DMS53 (cell line): Measurements from ENCODE around the gene SIGLEC7.

ENCODE experiments used
- DNase-seq: peaks from one replicate; lab custom pipeline; 2025; lab: John Stamatoyannopoulos, UW

SIGLEC7 gene

DNA sequence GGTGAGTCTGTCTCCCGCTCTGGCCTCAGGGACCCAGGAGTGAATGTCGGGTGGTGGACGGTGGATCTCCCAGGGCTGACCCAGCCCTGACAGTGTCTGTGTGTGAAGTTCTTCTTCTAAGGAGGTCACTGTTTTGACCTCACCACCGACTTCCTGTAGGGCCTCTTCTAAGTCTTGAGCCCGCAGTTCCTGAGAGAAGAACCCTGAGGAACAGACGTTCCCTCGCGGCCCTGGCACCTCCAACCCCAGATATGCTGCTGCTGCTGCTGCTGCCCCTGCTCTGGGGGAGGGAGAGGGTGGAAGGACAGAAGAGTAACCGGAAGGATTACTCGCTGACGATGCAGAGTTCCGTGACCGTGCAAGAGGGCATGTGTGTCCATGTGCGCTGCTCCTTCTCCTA, at the start of gene SIGLEC7:
Gene SIGLEC7 (plus strand): TSS at position 183 of the 400 bp plus-strand sequence. CDS start 69 bp downstream, at position 252.
- DNase-seq = no peak

DNA sequence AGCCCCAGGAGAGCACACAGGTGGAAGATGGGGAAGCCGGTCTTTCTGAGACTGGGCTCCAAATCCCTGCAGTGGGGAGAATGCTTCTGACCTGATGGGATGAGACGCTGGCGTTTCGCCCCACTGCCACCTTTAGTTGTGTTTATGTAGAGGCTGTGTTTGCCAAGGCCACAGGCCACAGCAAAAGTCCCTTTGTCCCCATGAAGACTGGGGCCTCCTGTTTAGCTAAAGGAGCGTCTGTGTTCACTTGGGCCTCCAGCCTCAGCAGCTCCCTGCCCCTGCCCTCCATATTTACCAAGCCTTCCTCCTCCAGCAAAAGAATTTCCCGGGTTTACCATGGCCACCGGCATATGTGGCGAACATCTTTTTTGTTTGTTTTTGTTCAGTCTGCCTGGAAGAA, 49.0 kb upstream of the SIGLEC7 start:
- peak; percentile 74 for DNase-seq

DNA sequence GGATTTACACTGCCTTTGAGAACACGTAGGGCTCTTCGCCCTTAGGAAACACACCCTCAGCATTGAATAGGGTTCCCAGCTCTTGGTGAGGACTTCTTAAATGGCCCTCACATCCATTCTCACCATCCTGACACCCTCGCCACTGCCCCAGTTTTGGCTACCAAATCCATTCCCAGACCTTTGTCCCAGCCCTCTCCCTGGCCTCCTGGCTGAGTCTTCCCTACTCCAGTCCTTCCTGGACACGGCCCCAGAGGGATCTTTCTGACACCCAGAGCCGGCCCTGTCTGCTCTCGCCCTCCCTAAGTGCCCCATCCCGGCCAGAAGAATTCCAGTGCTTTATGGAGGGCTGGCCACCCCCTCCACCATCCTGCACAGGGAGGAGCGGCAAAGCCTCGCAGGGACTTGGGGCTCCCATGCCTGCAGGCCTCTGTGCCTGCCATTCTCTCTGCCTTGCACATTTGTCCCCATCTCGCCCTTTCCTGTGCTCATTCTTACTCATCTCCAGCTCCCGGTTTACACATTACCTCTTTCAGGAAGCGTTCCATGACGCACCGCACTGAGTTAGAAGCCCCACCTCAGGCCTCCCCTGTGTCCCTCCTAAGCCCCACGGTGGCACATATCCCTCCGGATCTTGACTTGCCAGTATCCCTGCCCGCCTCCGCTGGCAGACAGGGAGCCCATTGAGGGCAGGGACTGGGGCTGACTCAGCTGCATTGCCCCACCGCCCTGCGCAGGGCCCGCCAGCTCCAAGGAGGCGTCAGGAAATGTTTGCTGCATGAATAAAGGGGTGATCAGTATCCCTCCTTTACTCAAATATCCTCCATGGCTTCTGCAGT, 48.4 kb upstream of the SIGLEC7 start:
- DNase-seq = peak; percentile 53

GRCh38 chr19:51094696-51095279, 47.3 kb upstream of the SIGLEC7 start:
- DNase-seq = peak; percentile 70

GRCh38 chr19:51096473-51097165, 45.5 kb upstream of the SIGLEC7 start:
- peak; percentile 51 for DNase-seq

GRCh38 chr19:51097166-51097738, 44.8 kb upstream of the SIGLEC7 start:
- peak; percentile 83 for DNase-seq

- DNase-seq = peak; percentile 51
These were observed 44.3 kb upstream of the SIGLEC7 start for GRCh38 chr19:51097796-51098195.

GRCh38 chr19:51098365-51099046, 43.6 kb upstream of the SIGLEC7 start:
- DNase-seq = no peak

GRCh38 chr19:51099047-51099382, 43.1 kb upstream of the SIGLEC7 start:
- DNase-seq = no peak

DNA sequence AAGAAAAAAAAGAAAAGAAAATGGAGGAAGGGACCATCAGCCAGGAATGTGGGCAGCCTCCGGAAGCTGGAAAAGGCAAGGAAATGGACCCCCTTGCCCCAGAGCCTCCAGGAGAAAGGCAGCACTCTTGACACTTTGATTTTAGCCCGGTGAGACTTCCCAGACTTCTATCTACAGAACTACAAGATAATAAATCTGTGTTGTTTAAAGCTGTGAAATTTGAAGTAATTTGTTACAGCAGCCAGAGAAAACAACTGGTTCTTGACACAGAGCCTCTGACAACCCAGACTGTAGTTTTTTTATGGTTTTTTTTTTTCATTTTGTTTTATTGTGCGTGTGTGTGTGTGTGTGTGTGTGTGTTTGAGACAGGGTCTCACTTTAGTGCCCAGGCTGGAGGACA, 41.5 kb upstream of the SIGLEC7 start:
- no peak for DNase-seq

DNA sequence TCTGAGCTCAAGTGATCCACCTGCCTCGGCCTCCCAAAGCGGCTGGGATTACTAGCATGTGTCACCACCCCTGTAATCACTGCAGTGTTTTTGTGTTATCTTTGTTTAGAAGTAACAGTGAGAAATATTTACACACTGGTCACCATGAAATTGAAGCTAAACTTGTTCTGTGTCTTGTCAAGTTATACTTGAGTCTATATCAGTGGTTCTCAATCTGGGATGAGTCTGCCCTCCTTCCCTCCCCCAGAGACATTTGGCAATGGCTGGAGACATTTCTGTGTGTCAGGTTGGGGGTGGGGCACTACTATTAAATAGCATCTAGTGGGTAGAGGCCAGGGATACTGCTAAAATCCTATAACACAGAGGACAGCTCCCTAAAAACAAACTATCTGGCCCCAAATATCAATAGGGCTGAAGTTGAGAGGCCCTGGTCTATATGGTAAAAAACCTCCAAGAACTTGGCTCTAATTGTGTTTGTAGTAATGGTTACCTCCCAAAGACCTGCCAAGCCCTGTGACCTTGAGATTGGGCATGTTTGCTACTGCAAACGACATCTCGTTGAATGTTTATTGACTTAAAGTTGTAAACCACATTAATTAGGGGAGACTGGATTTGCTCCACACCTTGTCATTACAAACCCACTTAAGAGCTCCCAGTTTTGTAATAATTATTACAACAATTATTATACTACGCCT, 40.8 kb upstream of the SIGLEC7 start:
- DNase-seq = no peak

GRCh38 chr19:51102991-51103390, 39.1 kb upstream of the SIGLEC7 start:
- no peak for DNase-seq

GRCh38 chr19:51103926-51104341, 38.2 kb upstream of the SIGLEC7 start:
- DNase-seq = no peak

- no peak for DNase-seq
These were observed 34.6 kb upstream of the SIGLEC7 start for GRCh38 chr19:51107406-51108065.

- DNase-seq = peak; percentile 99
These were observed 33.9 kb upstream of the SIGLEC7 start, which contains the start of gene CTU1 for GRCh38 chr19:51108066-51108804. TSS of gene CTU1 (minus strand) at chr19:51108409. CDS start at chr19:51104569, 3,840 bp downstream.

DNA sequence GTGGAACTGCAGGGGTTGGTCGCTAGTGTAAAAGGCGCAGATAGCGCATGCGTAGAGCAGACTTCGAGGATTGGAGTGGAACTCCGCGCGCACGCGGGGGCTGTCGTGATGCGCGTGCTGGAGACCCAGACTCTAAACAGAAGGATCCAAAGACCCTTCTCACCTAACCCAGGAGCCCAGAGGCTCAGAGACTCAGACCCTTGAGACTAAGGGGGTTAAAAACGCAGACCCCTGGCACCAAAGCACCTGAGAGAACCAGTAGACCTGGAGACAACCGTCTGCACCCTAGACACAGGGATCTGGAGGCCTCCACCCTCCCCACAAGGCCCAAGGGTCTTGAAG, 33.3 kb upstream of the SIGLEC7 start:
- DNase-seq = no peak

DNA sequence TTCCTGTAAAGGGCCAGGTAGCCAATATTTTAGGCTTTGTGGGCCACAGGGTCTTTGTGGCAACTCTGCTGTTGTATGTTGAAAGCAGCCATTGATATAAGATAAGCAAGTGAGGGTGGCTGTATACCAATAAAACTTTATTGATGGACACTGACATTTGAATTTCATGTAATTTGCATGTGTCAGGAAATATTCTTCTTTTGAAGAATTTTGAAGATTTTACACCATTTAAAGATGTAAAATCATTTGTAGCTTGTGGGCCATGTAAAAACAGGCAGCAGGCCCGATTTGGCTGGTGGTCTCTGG, 31.5 kb upstream of the SIGLEC7 start:
- DNase-seq = no peak

- peak; percentile 55 for DNase-seq
These were observed 30.5 kb upstream of the SIGLEC7 start for GRCh38 chr19:51111606-51112005.

- no peak for DNase-seq
These were observed 27.9 kb upstream of the SIGLEC7 start for GRCh38 chr19:51114087-51114729.

- DNase-seq = no peak
These were observed 25.3 kb upstream of the SIGLEC7 start for GRCh38 chr19:51116736-51117286.
